Activated gamma-delta T cell treated with Interleukin-2 at 50 U/mL for 16 hours (primary cell): ENCODE results near the gene RFPL4A.
"Not testable (repeated sequence)": the region's sequence is repeated elsewhere in the genome, so short reads cannot be mapped to it uniquely, and the experiment has no call there.

Source experiments
- DNase-seq: peaks from one replicate; pipeline ENCODE4 v3.0.0-alpha.2; 2020

Gene RFPL4A

DNA sequence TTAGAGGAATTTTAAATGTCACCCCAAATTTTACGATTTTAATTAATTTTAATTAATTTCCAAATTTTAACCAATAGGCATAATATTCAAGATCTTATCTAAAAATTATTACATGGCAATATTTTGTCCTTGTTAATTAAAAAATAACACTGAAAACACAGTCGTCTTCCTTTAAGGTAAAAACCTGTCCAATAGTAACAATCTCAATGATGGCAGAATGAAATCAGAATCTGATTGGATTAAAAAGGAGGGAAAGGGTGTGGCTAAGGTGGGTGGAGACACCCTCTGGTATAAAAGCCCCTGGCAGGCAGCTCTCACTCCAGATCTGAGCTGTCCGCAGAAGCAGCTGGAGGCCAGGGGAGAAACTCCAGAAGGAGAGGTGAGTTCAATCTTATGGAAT, at the start of gene RFPL4A:
TSS of gene RFPL4A (plus strand) at position 301 of the 400 bp plus-strand sequence. CDS start 2,704 bp downstream, outside the sequence.
- DNase-seq: not testable (repeated sequence)

DNA sequence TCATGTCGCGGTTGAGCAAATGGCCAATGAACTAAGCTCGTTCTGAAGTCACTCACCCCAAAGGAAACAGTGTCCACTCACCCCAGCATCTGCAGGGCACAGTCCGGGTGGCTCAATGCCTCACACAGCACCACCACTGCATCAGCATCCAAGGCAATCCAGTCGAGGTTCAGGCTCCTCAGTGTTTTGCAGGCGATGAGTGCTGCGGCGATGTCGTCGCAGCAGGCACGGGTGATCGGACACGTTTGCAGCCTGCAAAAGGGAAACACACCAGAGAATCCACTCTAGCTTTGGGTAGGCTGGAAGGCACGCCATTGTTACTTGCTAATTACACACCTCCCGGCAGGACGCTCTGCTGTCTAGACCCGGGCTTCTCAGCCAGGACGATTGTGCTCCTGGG, 47.2 kb upstream of the RFPL4A start:
- no peak for DNase-seq

DNA sequence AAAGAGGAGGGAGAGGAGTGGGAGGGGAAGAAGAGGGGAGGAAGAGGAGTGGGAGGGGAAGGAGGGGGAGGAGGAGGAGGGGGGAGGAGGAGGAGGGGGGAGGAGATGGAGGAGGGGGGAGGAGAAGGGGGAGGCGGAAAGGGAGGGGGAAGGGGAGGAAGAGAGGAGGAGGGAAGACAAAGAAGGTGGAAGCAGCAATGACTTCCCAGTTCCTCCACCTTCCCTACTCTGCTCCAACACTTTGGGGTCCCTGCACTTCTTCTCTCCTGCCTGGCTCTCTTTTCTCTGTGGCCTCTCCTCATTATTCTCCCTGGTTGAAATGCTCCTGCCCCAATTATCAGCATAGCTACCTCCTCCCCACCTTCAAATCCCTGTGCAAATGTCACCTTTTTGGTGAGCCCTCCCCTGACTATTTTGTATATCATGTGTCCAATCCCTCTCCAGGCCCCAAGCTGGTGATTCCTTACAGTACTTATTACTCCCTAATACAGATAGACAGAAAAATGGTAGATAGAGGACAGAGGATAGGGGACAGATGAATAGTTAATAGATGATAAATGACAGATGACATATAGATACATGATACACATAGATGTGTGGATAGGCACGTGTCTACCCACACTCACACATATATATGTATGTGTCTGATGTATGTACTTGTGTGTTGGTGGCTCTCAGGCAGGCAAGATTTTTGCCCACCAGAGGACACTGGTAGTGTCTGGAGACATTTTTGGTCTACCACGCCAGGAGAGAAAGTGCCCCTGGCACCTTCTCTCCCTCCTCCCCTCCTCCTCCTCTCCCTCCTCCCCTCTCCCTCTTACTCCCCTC, 45.9 kb upstream of the RFPL4A start:
- no peak for DNase-seq

DNA sequence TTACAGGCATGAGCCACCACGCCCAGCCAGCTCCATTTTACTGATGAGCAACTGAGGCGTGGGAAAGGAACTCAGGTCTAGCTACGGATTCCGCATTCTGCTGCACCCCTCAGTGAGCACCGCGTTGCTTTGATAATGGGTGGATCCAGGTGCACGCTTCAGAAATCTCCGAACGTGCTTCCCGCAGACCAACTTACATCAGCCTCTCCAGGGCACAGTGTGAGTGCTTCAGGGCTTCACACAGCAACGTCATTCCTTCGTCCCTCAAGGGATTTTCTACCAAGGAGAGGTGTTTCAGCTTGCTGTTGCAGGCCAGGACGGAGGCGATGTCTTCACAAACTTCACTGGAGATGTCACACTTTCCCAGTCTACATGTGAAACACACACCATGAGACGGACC, 42.4 kb upstream of the RFPL4A start:
- no peak for DNase-seq

DNA sequence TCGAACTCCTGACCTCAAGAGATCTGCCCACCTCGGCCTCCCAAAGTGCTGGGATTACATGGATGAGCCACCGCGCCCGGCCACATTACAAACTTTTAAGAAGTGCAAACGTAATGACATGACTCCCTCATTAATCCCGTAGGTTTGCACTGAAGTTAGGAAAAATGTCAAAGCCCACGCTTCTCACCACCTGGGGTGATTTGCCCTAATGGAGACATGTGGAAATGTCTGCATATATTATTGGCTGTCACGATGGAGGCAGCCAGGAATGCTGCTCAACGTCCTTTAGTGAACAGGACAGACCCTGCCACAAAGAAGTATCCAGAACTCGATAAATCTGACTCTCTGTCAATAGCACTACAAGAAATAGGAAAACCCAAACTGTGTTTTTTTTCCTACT, 41.6 kb upstream of the RFPL4A start:
- no peak for DNase-seq

DNA sequence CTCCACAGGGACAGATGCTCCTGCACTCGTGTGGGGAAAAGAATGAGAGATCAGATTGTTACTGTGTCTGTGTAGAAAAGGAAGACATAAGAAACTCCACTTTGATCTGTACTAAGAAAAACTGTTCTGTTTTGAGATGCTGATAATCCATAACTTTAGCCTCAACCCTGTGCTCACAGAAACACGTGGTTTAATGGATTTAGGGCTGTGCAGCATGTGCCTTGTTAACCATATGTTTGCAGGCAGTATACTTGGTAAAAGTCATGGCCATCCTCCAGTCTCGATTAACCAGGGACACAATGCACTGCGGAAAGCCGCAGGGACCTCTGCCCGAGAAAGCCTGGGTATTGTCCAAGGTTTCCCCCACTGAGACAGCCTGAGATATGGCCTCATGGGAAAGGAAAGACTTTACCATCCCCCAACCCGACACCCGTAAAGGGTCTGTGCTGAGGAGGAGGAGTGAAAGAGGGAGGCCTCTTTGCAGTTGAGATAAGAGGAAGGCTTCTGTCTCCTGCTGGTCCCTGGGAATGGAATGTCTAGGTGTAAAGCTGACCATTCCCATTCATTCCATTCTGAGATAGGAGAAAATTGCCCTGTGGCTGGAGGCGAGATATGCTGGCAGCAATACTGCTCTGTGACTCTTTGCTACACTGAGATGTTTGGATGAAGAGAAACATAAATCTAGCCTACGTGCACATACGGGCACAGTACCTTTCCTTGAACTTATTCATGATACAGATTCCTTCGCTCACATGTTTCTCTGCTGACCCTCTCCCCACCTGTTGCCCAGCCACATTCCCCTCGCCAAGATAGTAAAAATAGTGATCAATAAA, 40.8 kb upstream of the RFPL4A start:
- not testable (repeated sequence) for DNase-seq

DNA sequence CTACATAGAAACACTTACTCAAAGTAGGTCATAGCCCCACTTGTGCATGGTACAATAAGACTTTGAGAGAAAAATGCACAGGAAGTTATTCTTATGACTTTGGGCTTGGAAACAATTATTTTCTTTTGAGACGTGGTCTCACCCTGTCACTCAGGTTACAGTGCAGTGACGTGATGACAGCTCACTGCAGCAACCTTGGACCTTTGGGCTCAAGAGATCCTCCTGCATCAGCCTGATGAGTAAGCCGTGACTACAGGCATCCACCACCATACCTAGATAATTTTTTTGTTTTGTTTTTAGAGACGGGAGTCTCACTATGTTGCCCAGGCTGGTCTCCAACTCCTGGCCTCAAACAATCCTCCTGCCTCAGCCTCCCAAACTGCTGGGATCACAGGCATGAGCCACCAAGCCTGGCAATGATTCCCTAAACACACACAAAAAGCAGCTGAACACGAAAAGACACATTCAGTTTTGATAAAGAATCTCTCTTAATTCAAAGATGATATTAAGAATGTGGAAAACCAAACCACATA, 38.6 kb upstream of the RFPL4A start:
- DNase-seq: no peak

DNA sequence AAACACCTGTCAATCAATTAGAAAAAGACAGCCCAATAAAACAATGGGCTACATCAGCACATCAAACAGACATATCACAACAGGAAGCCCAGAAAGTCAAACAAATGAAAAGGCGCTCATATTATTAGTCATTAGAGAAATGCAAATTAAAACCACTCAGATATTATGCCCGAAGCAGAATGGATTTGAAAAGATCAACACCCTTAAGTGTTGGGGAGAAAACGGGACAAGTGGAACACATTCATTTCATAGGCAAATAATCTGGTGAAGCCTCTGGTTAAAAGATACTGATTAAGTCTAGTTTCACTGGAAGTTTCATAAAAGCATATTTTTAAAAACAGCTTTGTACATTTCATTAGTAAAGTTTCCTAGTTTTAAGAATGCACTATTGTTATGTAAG, 38.1 kb upstream of the RFPL4A start:
- no peak for DNase-seq

DNA sequence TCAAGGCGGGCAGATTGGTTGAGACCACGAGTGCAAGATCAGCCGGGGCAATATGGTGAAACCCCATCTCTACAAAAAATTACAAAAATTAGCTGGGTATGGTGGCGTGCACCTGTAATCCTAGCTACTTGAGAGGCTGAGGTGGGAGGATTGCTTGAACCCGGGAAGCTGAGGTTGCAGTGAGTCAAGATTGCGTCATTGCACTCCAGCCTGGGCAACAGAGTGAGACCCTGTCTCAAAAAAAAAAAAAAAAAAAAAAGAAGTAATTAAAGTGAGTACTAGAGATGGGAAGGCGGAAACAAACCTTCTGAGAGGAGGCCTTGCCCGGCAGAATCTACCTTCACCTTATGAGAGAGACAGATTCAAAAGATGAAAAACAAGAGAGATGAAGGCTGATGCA, 35.4 kb upstream of the RFPL4A start:
- DNase-seq: no peak

DNA sequence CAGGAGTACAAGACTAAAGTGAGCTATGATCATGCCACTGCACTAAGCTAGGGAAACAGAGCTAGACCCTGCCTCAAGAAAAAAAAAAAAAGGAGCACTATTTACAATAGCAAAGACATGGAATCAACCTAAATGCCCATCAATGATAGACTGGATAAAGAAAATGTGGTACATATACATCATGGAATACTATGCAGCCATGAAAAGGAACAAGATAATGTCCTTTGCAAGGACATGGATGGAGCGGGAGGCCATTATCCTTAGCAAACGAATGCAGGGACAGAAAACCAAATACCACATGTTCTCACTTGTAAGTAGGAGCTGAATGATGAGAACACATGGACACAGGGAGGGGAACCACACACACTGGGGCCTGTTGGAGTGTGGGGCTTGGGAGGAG, 28.5 kb upstream of the RFPL4A start:
- not testable (repeated sequence) for DNase-seq

DNA sequence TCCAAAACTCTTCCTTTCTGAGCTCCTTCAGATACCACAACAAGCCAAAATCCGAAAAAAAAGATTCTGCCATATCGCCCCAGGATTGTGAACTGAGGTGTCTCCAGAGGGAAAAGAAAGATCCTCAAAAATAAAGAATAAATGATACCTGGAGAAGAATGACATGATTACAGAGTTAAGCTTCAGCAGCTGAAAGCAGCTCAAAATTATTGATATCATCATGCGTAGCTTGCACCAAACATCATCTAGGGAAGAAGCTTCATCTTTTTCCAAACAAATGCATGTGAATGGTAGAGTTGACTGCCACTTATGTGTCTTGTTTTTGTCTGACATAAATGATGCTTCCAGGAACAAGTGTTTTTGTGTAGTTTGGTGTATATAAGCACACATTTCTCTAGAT, 20.6 kb upstream of the RFPL4A start, which contains the start of gene NLRP9:
TSS of gene NLRP9 (minus strand) at position 101 of the 400 bp plus-strand sequence. CDS start at position 73, 28 bp downstream.
- DNase-seq: no peak

DNA sequence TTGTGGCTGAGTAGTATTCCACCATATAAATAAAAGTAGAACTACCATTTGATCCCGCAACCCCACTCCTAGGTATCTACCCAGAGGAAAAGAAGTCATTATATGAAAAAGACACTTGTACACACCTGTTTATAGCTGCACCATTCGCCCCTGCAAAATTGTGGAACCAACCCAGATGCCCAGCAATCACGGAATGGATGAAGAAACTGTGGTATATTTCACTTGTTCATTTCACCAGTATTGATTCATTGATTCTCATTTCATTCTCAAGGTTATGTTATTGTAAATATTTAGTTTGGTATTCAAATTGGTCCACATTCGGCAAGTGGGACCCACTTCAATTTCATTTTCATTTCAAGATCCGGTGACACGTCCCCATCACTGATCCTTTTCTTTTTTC, 8.2 kb upstream of the RFPL4A start:
- DNase-seq: no peak

DNA sequence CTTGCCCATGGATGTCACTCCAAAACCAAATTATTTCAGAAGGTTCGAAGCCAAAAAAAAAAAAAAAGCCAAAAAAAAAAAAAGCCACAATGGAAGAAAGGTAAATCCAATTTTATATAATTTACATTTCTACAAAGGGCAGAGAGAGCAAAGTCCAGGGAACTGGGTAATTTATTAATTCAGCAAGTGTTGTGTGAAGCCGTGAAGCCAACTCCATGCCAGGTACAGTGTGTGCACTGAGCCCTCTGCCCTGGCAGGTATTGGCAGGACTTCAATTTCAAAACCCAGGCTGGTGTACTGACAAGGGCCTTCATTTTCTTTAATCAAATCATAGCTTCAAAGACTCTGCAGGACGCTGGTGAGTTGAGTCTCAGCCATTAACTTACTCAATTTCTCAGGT, 5.5 kb upstream of the RFPL4A start:
- DNase-seq: no peak

DNA sequence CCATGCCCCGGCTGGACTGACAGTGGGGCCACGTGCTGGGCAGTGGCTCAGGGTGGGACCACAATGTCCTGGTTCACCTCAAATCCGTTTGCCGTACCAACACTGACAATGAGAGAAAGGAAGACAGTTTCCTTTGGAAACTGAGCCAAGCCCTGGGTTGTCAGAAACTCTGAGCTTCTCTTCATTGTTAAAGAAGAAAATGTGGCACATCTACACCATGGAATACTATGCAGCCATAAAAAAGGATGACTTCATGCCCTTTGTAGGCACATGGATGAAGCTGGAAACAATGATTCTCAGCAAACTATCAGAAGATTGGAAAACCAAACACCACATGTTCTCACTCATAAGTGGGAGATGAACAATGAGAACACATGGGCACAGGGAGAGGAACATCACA, 2.1 kb upstream of the RFPL4A start:
- DNase-seq: not testable (repeated sequence)

DNA sequence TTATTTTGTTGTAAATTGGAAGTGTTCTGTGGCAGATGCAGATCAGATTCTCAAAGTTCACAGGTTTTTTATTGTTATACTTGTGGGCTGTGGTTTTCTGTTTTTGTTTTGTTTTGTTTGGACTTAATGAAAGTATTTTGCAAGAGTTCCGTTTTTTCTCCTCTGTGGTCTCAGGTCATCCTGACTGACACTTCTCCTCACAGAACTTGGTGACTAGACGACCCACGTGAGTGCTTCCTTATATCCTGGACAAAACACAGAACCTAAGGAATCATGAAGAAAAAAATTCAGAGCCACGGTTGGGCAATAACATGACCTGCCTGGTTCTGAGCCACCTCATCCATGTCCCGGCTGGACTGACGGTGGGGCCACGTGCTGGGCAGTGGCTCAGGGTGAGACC, 7.6 kb downstream of the RFPL4A start:
- DNase-seq: no peak

DNA sequence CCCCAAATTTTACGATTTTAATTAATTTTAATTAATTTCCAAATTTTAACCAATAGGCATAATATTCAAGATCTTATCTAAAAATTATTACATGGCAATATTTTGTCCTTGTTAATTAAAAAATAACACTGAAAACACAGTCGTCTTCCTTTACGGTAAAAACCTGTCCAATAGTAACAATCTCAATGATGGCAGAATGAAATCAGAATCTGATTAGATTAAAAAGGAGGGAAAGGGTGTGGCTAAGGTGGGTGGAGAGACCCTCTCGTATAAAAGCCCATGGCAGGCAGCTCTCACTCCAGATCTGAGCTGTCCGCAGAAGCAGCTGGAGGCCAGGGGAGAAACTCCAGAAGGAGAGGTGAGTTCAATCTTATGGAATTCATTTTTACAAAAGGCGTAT, 9.9 kb downstream of the RFPL4A start, which contains the start of gene RFPL4AL1:
TSS of gene RFPL4AL1 (plus strand) at position 301 of the 400 bp plus-strand sequence. CDS start 2,687 bp downstream, outside the sequence.
- not testable (repeated sequence) for DNase-seq

DNA sequence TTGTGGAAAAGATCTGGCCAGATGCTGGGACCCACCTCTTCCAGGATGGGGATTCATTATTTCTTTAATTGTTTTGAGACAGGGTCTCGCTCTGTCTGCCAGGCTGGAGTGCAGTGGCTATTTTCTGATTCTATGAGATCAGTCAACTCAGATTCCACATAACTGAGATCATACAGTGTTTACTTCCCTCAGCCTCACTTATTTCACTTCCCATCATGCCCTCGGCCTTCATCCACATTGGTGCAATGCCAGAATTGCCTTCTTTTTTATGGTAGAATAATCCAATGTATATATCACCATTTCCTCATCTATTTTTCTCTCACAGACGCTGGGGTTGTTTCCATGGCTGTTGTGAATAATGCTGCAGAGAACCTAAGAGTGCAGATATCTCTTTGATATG, 10.7 kb downstream of the RFPL4A start:
- DNase-seq: not testable (repeated sequence)

DNA sequence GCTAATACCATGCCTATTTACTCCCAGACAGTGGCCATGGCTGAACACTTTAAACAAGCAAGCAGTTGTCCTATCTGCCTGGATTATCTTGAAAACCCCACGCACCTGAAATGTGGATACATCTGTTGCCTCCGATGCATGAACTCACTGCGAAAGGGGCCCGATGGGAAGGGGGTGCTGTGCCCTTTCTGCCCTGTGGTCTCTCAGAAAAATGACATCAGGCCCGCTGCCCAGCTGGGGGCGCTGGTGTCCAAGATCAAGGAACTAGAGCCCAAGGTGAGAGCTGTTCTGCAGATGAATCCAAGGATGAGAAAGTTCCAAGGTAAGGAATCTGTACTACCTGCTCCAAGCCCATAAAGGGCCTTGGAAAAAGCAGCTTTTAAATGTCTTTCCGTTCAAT, 18.6 kb downstream of the RFPL4A start:
- DNase-seq: no peak

DNA sequence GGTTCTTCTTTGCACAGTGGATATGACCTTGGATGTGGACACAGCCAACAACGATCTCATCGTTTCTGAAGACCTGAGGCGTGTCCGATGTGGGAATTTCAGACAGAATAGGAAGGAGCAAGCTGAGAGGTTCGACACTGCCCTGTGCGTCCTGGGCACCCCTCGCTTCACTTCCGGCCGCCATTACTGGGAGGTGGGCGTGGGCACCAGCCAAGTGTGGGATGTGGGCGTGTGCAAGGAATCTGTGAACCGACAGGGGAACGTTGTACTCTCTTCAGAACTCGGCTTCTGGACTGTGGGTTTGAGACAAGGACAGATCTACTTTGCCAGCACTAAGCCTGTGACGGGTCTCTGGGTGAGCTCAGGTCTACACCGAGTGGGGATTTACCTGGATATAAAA, 19.4 kb downstream of the RFPL4A start:
- no peak for DNase-seq

DNA sequence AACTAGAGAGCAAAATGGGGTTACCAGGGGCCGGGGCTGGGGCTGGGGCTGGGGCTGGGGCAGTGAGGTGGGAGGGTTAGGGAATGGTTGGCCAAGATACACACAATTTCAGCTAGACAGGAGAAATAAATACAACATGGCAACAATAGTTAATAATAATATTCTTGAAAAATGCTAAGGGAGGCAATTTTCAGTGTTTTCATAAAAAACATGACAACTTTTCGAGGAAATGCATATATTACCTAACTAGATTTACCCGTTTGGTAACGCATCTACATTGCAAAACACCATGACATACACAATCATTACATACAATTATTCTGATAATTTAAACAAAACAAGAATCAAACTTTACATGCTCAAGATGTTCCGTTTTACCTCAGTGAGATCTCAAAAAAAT, 22.2 kb downstream of the RFPL4A start:
- no peak for DNase-seq

DNA sequence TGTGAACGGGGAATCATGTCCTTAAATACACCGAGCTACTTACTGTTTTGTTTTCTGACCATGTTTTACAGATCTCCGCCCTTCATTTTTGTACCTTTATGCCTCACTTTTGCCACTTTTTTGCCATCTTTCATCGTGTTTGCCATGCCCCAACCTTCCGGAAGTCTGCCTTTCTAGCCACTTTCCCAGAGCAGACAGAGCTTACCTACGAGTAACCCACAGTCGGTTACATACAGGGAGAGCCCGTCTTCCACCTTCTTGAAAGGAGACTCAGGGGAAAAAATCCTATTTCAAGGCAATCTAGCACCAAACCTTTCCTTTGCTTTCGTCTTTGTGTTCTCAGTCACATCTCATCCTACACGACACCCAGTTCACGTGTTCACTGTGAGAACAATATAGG, 36.1 kb downstream of the RFPL4A start:
- no peak for DNase-seq

DNA sequence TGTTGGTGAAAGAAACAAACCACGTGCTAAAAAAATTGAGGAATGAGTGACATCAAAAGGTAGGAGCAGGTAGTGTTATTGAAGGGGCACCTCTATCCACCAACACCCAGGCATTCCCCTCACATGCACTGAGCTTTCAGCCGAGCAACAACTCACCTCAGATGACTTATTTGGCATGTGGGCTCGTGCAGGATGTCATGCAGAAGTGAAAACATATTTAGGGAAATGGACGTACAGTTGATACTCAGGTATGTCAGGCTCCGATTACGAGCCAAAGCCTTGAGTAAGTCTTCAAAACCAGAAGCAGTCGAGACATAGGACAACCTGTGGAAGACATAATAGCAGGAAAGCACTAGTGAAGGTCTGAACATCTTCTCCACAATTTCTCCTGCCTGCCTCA, 42.5 kb downstream of the RFPL4A start:
- DNase-seq: no peak

DNA sequence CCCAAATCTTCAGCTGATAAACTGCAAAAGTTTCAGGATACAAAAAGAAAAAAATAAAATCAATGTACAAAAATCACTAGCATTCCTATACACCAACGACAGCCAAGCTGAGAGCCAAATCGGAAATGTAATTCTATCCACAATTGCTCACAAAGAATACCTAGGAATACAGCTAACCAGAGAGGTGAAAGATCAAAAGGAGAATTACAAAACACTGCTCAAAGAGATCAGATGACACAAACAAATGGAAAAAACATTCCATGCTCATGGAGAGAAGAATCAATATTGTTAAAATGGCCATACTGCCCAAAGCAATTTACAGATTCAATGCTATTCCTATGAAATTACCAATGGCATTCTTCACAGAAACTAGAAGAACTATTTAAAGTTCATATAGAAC, 43.4 kb downstream of the RFPL4A start:
- DNase-seq: no peak
